Mesothelial cell of epicardium (in vitro differentiated cells): ENCODE measurements around the gene NR3C2. TPM values are rescaled to one million over a fixed set of nuclear protein-coding genes. Genes with fewer than 3 reads are reported as not detected.

Experiments
- DNase-seq, 2 experiments: peaks; one replicate each; pipeline ENCODE4 v3.0.0; 2021; ENCODE audit warnings: low spot score in 2 of 2; ENCODE audit not compliant: unreplicated experiment in 2 of 2
- H3K27ac Mint-ChIP-seq: 2 replicates; pipeline ENCODE4 v1.8.0; 2021; ENCODE audit warnings: mixed read lengths
- H3K27me3 Mint-ChIP-seq: 2 replicates; pipeline ENCODE4 v1.8.0; 2021; ENCODE audit warnings: low read depth, mixed read lengths
- H3K36me3 Mint-ChIP-seq: 2 replicates; pipeline ENCODE4 v1.8.0; 2021; ENCODE audit warnings: mixed read lengths
- H3K4me1 Mint-ChIP-seq: 2 replicates; pipeline ENCODE4 v1.8.0; 2021; ENCODE audit warnings: mixed read lengths
- H3K4me3 Mint-ChIP-seq: 2 replicates; pipeline ENCODE4 v1.8.0; 2021; ENCODE audit warnings: mild to moderate bottlenecking, moderate library complexity, mixed read lengths
- H3K9me3 Mint-ChIP-seq: 2 replicates; pipeline ENCODE4 v1.8.0; 2021; ENCODE audit warnings: mixed read lengths
- CTCF ChIP-seq: fragments of 200-600 bp; sonication (generic); IDR thresholded peaks from one replicate; pipeline ENCODE4 v1.5.0; 2021; ENCODE audit warnings: antibody characterized with exemption; ENCODE audit not compliant: unreplicated experiment
- total RNA-seq: library from RNA; stranded (reverse); gene quantifications from 3 replicates; pipeline ENCODE4 v1.2.1, GENCODE V29; 2021

Gene NR3C2
- total RNA-seq, 1 donor from 2014 or later: 5.2 TPM

DNA sequence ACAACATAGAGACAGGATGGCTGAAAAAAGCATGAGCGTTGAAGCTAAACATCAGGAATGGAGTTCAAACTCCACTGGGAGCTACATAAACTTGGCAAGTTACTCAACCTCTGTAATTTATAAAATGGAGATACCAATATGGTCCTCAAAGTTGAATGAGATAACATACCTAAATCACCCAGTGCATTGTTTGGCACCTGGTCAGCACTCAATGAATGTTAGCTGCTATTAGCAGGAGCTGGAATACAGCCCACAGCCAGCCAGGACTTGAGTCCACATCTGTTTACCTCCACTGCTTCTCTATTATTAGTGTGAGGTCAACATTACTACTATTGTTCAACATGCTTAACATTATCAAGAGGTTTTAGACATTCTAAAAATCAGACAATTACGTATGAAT lies 97.9 kb downstream of the NR3C2 start:
- no peak for TF ChIP-seq CTCF
- Mint-ChIP-seq H3K4me3 (no peak overlapping the region), H3K4me1 (peaks cover 3% of the 10 kb centered on the region), H3K36me3 (peaks cover 3% of the 10 kb centered on the region), H3K27ac (no peak overlapping the region), H3K9me3 (peaks cover 14% of the 10 kb centered on the region), H3K27me3 (peaks cover 1% of the 10 kb centered on the region)
- no peak for DNase-seq

DNA sequence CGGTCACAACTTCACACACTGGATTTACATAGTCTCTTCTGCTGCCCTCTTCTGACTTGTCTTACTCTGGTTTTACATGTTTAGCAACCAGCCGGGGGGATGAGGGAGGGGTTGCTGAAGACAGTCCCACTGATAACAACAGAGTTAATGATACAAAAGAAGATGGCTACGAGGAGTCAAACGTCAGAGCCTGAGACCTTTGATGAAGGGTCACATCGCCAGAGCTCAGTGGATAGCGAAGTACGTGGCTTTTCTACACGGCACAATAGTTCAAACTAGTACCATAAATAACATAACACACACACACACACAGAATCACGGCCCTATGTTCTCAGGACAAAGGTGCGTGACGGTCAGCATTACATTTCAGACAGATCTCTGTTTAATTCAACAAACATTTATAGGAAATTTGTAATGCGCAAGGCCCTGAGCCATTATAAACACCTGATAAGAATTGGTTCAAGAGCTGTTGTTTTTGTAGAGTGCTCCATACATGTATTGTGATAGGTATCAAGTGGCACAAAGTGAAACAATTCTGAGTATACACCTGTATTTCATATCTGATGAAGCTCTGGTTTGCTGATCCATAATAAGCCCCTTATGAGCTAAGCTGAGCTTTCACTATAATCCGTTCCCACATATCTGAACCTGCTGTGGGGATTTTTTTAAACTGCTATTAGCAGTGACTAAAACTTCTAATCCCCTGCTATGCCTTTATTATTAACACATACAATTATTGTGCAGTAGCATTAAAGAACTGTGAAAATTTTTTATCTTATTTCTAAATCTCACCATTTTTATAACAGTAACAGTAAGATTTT lies 100.0 kb downstream of the NR3C2 start:
- no peak for TF ChIP-seq CTCF
- Mint-ChIP-seq H3K27ac (no peak overlapping the region), H3K36me3 (peaks cover 3% of the 10 kb centered on the region), H3K27me3 (peaks cover 3% of the 10 kb centered on the region), H3K4me3 (no peak overlapping the region), H3K9me3 (peaks cover 15% of the 10 kb centered on the region), H3K4me1 (peaks cover 3% of the 10 kb centered on the region)
- DNase-seq: no peak

- Mint-ChIP-seq H3K4me1 (no peaks in the 10 kb centered on the region), H3K27ac (no peak overlapping the region), H3K27me3 (peaks cover 3% of the 10 kb centered on the region), H3K36me3 (peaks cover 3% of the 10 kb centered on the region), H3K4me3 (no peak overlapping the region), H3K9me3 (peaks cover 9% of the 10 kb centered on the region)
- no peak for DNase-seq
- TF ChIP-seq CTCF: no peak
Measured at GRCh38 chr4:148335133-148335532, 107.1 kb downstream of the NR3C2 start.

GRCh38 chr4:148333265-148333664 lies 108.9 kb downstream of the NR3C2 start:
- Mint-ChIP-seq H3K9me3 (no peaks in the 10 kb centered on the region), H3K4me1 (no peaks in the 10 kb centered on the region), H3K36me3 (no peaks in the 10 kb centered on the region), H3K27me3 (no peaks in the 10 kb centered on the region), H3K4me3 (no peak overlapping the region), H3K27ac (no peak overlapping the region)
- TF ChIP-seq CTCF: no peak
- no peak for DNase-seq

- Mint-ChIP-seq H3K4me1 (no peaks in the 10 kb centered on the region), H3K27me3 (no peaks in the 10 kb centered on the region), H3K27ac (no peak overlapping the region), H3K9me3 (no peaks in the 10 kb centered on the region), H3K4me3 (no peak overlapping the region), H3K36me3 (no peaks in the 10 kb centered on the region)
- no peak for TF ChIP-seq CTCF
- no peak for DNase-seq
Measured at GRCh38 chr4:148332486-148332885, 109.7 kb downstream of the NR3C2 start.
